Head of caudate nucleus (tissue), 42 donors: ENCODE results near the gene XYLT2.

ENCODE experiments used
- DNase-seq, 42 donors: peaks; one replicate each; pipeline versions ENCODE4 v3.0.0 to v3.0.0-alpha.2; 2020 to 2021; ENCODE audit warnings: mixed read lengths in 7 of 42
- intact Hi-C: fragments of 100-400 bp; cut with DNase I; formaldehyde crosslinking; loops from one replicate; pipeline ENCODE4 v1.15.0; 2022

XYLT2 gene

DNA sequence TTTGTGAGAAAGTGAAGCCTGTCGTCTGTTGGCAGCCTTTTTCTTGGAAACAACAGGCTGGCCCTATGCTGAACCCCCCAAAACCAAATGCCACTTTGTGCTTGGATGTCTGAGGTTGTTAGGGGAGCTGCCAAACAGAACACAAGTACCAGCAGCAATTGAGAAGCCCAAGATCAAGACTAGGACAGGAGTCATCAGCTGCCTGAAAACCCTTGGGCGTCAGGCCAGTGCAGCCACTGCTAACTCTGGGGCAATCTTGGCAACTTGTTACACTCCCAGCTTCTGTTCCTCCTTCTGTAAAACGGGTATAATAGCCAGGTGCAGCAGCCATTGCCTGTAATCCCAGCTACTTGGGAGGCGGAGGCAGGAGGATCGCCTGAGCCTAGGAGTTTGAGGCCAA is 60.7 kb downstream of the XYLT2 start:
- intact Hi-C loops, result no loop called here
- peak in 1 of 42 donors; percentile 16 for DNase-seq

- DNase-seq, result no peak
- intact Hi-C loops, result no loop called here
Observed at GRCh38 chr17:50407921-50408320, 62.0 kb downstream of the XYLT2 start.
